Motor neuron (in vitro differentiated cells): ENCODE measurements around the gene CST7. TPM values are rescaled to one million over a fixed set of nuclear protein-coding genes. Genes with fewer than 3 reads are reported as not detected.

Experiments
- total RNA-seq, 8 experiments: library from RNA; unstranded; fragments of 300-600 nt; gene quantifications; 2 replicates each; pipeline versions ENCODE4 v1.2.3 to v1.2.4, GENCODE V29; 2022

The CST7 gene
- total RNA-seq, 8 experiments from 2014 or later, result not detected

Other genes starting within 250 kb of the CST7 start
- gene APMAP, start 43.5 kb downstream of the CST7 start, total RNA-seq, result 100 to 1,000 TPM in 2 of 8 experiments, 10 to 100 TPM in 6; 47.5 to 163 (median 73.7) TPM
- gene ACSS1, start 108.9 kb downstream of the CST7 start, total RNA-seq, result 10 to 100 TPM in 1 of 8 experiments, 1 to 10 TPM in 7; 2.1 to 28.9 (median 3.8) TPM
- gene VSX1, start 132.9 kb downstream of the CST7 start, total RNA-seq, result 10 to 100 TPM in 1 of 8 experiments, 1 to 10 TPM in 1, under 1 TPM in 5, not detected in 1; 0.21 to 55.7 (median 0.37) TPM
- 10 to 100 TPM; 37.7 to 58.2 (median 53.1) TPM for gene ENTPD6, start 246.4 kb downstream of the CST7 start, total RNA-seq